Esophagus muscularis mucosa (tissue), 4 donors: ENCODE data around the gene FAM110A.

ENCODE experiments used
- CTCF ChIP-seq, 3 experiments: fragments of 200-600 bp in 2 of 3; fragments of 450-650 bp in 1 of 3; sonication (generic) in 2 of 3; IDR thresholded peaks; one replicate each; pipeline ENCODE4 v1.5.1; 2017 to 2019; ENCODE audit warnings: antibody characterized with exemption in 3 of 3, mild to moderate bottlenecking in 2 of 3, moderate library complexity in 1 of 3
- EP300 ChIP-seq: sonication (generic); formaldehyde crosslinking; IDR thresholded peaks from one replicate; pipeline ENCODE4 v1.6.1; 2017; ENCODE audit warnings: antibody characterized with exemption
- POLR2A ChIP-seq: fragments of 450-650 bp; IDR thresholded peaks from one replicate; pipeline ENCODE4 v1.6.1; 2017; ENCODE audit warnings: antibody characterized with exemption, moderate library complexity, mild to moderate bottlenecking, low read depth
- POLR2AphosphoS5 ChIP-seq, 2 donors: sonication (generic); formaldehyde crosslinking; IDR thresholded peaks; one replicate each; pipeline ENCODE4 v1.6.1; 2017; ENCODE audit warnings: antibody characterized with exemption in 2 of 2

GRCh38 chr20:815226-815625 lies 18.3 kb upstream of the FAM110A start:
- TF ChIP-seq CTCF (IDR thresholded peaks at IDR 0.05): no peak
- TF ChIP-seq POLR2A: no peak
- TF ChIP-seq EP300: no peak
- no peak for TF ChIP-seq POLR2AphosphoS5 (IDR thresholded peaks at IDR 0.05)
